ENCODE measurements around the gene DOCK2. TPM values are rescaled to one million over a fixed set of nuclear protein-coding genes. Genes with fewer than 3 reads are reported as not detected.

Gene DOCK2
- total and polyA plus RNA-seq, 2 donors (not counting 1 experiment from before 2014, with no cell fraction given), result 112 to 330 TPM

- 100% methylated on average over 2 of the region's 3 CpGs for WGBS (ENCODE audit: insufficient coverage)
- ATAC-seq (ENCODE audit: low read depth), result no peak
Observed at GRCh38 chr5:170039830-170040229, 402.8 kb downstream of the DOCK2 start.

GRCh38 chr5:170046241-170046640 lies 409.2 kb downstream of the DOCK2 start:
- ChIA-PET CTCF (no interaction called here), POLR2A (no interaction called here)
- no peaks in the 10 kb centered on the region for H3K4me1 ChIP-seq (ENCODE audit: control insufficient read depth in 2 of 2, insufficient read depth in 2 of 2, low read length in 2 of 2)
- WGBS (ENCODE audit: insufficient coverage), result 100% methylated on average over 1 of the region's 3 CpGs
- ATAC-seq (ENCODE audit: low read depth) (no peak), DNase-seq (no peak)
- no peak overlapping the region for H3K4me2 ChIP-seq (replicated peaks; ENCODE audit: low read depth, low read length, poor library complexity, severe bottlenecking)
- intact Hi-C loops (cut with micrococcal nuclease), result no loop called here
- H3K4me3 ChIP-seq (ENCODE audit: control extremely low read depth in 1 of 5, extremely low read depth in 1 of 5, insufficient read depth in 1 of 5, low read depth in 2 of 5, low read length in 4 of 5), result no peak overlapping the region
- no peak overlapping the region for H3K9ac ChIP-seq (ENCODE audit: low read length)
- H3K36me3 ChIP-seq (replicated peaks in 1 of 2; ENCODE audit: control extremely low read depth in 1 of 2, control insufficient read depth in 1 of 2, extremely low read depth in 1 of 2, insufficient read depth in 2 of 2, low read length in 1 of 2), result peaks cover 4 to 98% of the 10 kb centered on the region in 2 experiments
- Mint-ChIP-seq H3K4me3 (no peak overlapping the region), H3K9me3 (ENCODE audit: insufficient read depth) (no peaks in the 10 kb centered on the region), H3K27me3 (no peaks in the 10 kb centered on the region), H3K27ac (no peak overlapping the region), H3K4me1 (no peaks in the 10 kb centered on the region)
- no peaks in the 10 kb centered on the region for H3K79me2 ChIP-seq (ENCODE audit: control insufficient read depth, insufficient read depth, low read length)
- H3K27me3 ChIP-seq (replicated peaks in 1 of 4; ENCODE audit: control extremely low read depth in 1 of 4, control insufficient read depth in 3 of 4, insufficient read depth in 4 of 4, low read length in 3 of 4), result no peaks in the 10 kb centered on the region
- no peak overlapping the region for H2AFZ ChIP-seq (ENCODE audit: insufficient read depth, low read depth, low read length, poor library complexity, severe bottlenecking)
- no peaks in the 10 kb centered on the region for H3K9me3 ChIP-seq (ENCODE audit: control extremely low read depth in 1 of 3, control insufficient read depth in 2 of 3, insufficient read depth in 1 of 3, low read length in 2 of 3)
- no peak overlapping the region for H3K27ac ChIP-seq (ENCODE audit: low read length in 2 of 2)
- H4K20me1 ChIP-seq (ENCODE audit: control insufficient read depth, insufficient read depth, low read length, poor library complexity, severe bottlenecking), result no peaks in the 10 kb centered on the region
- TF ChIP-seq CTCF (IDR thresholded peaks at IDR 0.05) (no peak), EZH2 (IDR thresholded peaks at IDR 0.05; ENCODE audit: borderline replicate concordance, insufficient read depth, low read depth, low read length, poor library complexity, severe bottlenecking) (no peak)

More at GRCh38 chr5:170039830-170040229, 402.8 kb downstream of the DOCK2 start:
- H2AFZ ChIP-seq (ENCODE audit: insufficient read depth, low read depth, low read length, poor library complexity, severe bottlenecking), result no peak overlapping the region
- no peaks in the 10 kb centered on the region for H3K9me3 ChIP-seq (ENCODE audit: control extremely low read depth in 1 of 3, control insufficient read depth in 2 of 3, insufficient read depth in 1 of 3, low read length in 2 of 3)
- no peaks in the 10 kb centered on the region for H4K20me1 ChIP-seq (ENCODE audit: control insufficient read depth, insufficient read depth, low read length, poor library complexity, severe bottlenecking)
- CTCF ChIA-PET, result no interaction called here
- no peak overlapping the region for H3K4me2 ChIP-seq (replicated peaks; ENCODE audit: low read depth, low read length, poor library complexity, severe bottlenecking)
- POLR2A ChIA-PET, result no interaction called here
- H3K4me3 ChIP-seq (ENCODE audit: control extremely low read depth in 1 of 5, extremely low read depth in 1 of 5, insufficient read depth in 1 of 5, low read depth in 2 of 5, low read length in 4 of 5), result no peak overlapping the region
- no peaks in the 10 kb centered on the region for H3K27me3 ChIP-seq (replicated peaks in 1 of 4; ENCODE audit: control extremely low read depth in 1 of 4, control insufficient read depth in 3 of 4, insufficient read depth in 4 of 4, low read length in 3 of 4)
- H3K4me1 ChIP-seq (ENCODE audit: control insufficient read depth in 2 of 2, insufficient read depth in 2 of 2, low read length in 2 of 2), result no peaks in the 10 kb centered on the region
- no peak for DNase-seq
- intact Hi-C loops (cut with micrococcal nuclease), result no loop called here
- H3K79me2 ChIP-seq (ENCODE audit: control insufficient read depth, insufficient read depth, low read length), result no peaks in the 10 kb centered on the region
- H3K4me3 Mint-ChIP-seq, result no peak overlapping the region
- no peak overlapping the region for H3K27ac ChIP-seq (ENCODE audit: low read length in 2 of 2)
- peaks cover 5 to 90% of the 10 kb centered on the region in 2 experiments for H3K36me3 ChIP-seq (replicated peaks in 1 of 2; ENCODE audit: control extremely low read depth in 1 of 2, control insufficient read depth in 1 of 2, extremely low read depth in 1 of 2, insufficient read depth in 2 of 2, low read length in 1 of 2)
- TF ChIP-seq EZH2 (IDR thresholded peaks at IDR 0.05; ENCODE audit: borderline replicate concordance, insufficient read depth, low read depth, low read length, poor library complexity, severe bottlenecking) (no peak), CTCF (IDR thresholded peaks at IDR 0.05) (no peak)
- no peaks in the 10 kb centered on the region for H3K9me3 Mint-ChIP-seq (ENCODE audit: insufficient read depth)
- H3K27ac Mint-ChIP-seq, result no peak overlapping the region
- no peak overlapping the region for H3K9ac ChIP-seq (ENCODE audit: low read length)
- no peaks in the 10 kb centered on the region for H3K27me3 Mint-ChIP-seq
- H3K4me1 Mint-ChIP-seq, result no peaks in the 10 kb centered on the region
